HG03378 (cell line): ENCODE measurements around the gene HLCS.

Experiments used
- ATAC-seq: cut with Tn5 transposase; IDR thresholded peaks from one replicate; pipeline ENCODE4 v1.9.1; 2021; ENCODE audit warnings: mild to moderate bottlenecking, moderate library complexity; ENCODE audit not compliant: unreplicated experiment

The HLCS gene

DNA sequence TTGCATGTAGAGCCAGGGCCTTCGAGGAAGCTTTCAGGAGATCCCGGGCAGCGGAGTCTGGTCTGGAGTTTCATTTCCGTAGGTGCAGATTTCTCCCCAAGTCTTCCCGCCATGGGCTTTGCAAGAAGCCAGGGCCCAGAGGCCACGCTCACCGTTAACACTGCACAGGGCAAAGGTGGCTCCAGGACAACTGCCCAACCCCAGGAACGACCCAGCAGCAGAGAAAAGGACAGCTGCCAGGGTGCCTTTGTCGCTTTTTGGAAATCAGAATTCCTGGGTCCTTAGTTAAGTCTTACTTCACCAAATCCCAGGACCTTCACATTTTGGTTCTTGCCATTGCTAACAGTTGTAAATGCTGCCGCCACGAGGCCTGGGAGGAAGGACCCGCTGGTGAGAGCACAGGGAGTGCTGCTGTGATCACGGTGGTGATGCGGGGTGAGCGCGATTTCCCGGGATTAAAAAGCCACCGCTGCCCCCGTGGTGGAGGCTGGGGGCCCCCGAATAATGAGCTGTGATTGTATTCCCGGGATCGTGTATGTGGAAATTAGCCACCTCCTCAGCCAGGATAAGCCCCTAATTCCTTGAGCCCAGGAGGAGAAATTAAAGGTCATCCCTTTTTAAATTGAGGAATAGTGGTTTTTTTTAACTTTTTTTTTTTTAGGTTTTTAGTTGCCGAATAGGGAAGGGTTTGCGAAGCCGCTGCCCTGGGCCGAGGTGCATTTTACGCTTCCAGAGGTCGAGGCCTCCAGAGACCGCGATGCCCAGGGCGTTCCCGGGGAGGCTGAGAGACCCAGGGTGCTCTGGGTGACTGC, 259.3 kb downstream of the HLCS start:
- ATAC-seq: no peak

DNA sequence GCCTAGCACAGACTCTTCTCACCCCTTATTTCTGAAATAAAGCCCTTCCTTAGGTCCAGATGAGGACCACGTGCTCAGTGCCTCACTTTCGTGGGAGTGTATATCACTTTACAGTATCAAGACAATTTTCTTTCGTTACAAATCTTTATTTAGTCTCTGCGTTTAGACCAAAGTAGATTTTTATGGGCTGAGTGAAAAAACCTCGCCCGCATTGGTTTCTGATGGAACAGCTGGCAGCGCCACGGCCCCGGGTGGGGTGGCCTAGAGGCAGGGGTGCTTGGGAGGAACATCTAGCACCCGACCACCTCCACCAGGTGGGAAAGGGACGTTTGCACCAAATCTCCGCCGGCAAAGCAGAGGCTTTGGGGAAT, 260.0 kb downstream of the HLCS start:
- no peak for ATAC-seq

DNA sequence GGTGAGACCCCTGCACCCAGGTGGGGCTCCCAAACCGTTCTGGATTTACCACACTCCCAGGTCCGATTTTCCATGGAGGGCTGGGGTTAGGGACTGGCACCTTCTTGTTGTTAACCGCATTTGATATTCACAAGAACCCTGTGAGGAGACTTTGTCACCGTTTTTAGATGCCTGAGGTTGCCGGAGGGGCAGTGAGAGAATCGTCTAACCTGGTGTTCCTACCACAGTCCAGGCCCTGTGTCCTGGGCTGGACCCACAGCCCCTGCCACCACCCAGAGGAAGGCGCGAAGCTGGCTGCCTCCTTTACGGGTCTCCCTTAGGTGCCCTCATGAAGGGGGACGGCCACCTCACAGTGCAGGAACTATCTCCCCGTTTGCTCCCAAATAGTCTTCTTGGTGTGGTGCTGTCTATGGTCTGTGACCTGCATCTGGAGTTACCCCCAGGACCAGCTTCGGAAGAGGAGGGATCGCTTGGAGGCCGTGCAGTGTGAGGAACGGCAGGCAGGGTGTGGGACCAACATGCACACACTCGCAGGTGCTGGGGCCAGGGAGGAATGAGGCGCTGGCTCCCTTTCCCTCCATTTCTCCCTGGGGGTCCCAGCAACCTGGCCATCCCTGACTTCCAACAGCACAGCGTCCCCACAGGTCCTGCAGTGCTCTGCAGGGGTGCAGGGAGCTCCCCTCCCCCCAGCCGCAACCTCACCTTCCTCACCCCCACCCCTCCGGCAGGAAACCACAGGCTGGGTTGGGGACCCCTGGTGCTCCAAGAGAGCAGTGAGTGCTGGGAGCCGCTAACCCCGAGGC, 260.6 kb downstream of the HLCS start:
- ATAC-seq: no peak

DNA sequence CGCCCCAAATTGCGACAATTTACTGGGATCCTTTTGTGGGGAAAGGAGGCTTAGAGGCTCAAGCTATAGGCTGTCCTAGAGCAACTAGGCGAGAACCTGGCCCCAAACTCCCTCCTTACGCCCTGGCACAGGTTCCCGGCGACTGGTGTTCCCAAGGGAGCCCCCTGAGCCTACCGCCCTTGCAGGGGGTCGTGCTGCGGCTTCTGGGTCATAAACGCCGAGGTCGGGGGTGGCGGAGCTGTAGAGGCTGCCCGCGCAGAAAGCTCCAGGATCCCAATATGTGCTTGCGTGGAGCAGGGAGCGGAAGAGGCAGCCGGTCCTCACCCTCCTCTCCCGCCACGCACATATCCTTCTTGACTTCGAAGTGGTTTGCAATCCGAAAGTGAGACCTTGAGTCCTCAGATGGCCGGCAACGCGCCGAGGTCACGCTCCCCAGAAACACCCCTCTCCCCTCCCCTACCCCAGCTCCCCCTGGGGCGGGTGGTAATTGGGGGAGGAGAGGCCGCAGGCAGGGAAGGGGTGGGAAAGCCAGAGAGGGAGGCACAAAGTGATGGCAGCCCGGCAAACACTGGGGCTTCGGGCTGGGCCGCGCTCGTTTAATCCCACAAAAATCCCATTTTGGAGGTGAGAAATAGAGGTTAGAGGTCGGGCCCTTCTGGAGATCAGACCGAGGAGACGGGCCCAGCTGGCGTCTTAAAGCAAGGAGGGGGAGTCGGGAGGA, 261.4 kb downstream of the HLCS start:
- ATAC-seq: no peak

DNA sequence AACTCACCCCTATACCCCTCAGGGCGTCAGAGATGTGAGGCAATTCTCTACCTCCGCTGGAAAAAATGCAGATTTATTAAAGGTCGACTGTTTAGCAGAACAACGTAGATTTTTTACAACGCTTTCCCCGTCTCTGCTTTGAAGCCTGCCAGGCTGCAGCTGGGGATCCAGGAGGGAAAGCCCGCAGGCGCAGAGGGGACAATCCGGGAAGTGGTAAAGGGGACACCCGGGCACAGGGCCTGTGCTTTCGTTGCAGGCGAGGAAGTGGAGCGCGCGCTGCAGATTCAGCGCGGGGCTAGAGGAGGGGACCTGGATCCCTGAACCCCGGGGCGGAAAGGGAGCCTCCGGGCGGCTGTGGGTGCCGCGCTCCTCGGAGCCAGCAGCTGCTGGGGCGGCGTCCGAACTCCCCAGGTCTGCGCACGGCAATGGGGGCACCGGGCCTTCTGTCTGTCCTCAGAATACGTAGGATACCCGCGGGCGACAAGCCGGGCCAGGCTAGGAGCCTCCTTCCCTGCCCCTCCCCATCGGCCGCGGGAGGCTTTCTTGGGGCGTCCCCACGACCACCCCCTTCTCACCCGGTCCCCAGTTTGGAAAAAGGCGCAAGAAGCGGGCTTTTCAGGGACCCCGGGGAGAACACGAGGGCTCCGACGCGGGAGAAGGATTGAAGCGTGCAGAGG, 262.1 kb downstream of the HLCS start:
- no peak for ATAC-seq

DNA sequence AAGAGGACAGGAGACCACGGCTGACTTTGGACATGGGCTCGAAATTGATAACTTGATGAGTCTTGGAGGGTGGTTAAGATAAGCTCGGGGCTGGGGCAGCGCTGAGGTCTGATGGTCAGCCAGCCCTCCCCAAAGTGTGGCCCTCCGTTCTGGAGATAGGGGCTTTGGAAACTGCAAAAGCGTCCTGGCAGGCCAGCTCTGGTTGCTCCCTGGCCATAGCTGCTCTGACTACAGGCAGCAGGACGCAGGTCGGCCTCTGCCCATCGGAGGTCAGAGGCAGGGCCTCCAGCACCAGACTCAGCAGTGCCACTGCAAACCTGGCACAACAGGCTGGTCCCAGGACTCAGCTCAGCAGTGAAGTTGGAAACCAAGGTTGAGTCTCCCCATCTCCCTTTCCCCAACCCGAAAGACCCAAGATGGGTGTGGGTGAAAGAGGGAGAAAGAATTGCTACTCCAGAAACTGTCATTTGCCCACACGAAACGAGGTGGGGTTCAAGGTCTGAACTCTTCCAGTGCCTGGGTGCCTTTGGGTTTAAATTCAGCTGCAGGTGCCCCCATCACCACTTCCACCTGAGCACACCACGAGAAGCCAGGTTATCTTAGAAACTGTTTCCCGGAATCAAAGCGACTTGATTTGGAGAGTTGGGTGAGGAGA, 262.7 kb downstream of the HLCS start:
- ATAC-seq: no peak

DNA sequence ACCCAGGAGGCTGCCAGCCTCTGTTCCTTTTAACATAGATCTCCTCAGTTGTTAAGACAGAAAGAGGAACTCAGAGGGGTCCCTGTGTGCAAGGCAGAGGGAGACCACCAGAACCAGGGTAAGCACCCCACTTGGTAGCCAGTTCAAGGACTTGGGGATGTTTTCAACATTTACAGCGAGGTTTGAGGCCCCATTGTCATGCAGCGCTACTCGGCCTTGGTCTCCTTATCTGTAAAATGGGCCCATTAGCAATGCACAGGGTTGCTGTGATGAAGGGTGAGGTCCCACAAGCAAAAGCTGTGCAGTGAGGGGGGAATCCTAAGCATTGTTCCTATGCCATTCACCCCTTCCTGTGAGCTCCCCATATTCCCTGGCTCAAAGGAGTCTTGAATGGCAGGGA, 263.3 kb downstream of the HLCS start:
- no peak for ATAC-seq

DNA sequence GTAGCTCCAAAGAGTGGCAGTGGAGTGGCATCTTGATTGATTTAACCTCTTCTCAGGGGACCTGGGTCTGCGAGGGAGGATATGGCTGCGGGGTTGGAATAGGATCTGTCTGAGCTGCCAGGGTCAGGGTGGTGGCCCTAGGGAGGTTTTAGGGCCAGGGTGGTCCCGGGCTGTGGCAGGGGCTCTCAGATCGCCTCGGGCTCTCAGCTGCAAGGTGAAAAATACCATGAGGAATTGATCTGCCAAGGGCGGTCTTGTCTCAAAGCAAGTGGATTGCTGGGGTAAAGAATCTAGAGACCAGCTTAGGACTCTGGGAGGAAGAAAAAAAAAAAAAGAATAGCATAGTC, 263.9 kb downstream of the HLCS start:
- no peak for ATAC-seq

DNA sequence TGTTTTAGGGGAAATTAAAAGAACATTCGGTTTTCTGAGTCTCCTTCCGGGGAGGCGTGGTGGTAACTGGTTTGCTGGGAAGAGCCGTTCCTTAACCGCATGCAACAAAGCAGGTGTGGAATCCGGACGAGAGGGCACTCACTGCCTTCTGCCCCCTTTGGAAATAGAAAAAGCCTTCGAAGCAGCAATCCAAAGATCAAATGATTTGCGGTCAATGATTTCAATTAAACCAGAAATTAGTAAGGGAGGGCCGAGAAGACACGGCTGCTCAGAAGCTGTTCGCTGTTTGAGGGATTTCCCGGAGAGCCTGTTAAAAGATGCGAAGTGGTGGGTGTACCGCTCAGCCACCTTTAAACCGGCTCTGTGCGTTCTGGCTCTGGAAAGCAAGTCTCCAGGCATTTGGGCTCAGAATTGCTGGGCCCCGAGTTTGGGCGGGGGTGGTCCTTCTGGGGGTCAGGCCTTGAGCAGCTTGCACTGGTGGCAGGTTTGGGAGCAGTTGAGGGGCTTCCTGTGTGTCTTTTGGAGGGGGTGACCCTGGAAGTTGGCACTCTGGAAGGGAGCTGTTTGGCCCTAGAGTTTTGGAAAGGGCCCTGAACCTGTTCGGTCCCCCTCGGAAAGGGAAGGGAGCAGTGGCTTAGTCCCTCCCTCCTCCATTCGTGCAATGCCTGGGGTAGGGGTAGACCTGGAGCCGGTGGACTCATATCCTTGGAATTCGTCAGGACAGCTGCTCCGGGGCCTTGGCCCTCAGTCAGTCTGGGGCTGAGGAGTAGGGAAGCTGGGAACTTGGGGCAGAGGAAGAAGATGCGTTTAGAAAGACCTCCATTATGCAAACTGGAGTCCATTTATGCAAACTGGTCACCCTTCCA, 264.5 kb downstream of the HLCS start:
- ATAC-seq: no peak

DNA sequence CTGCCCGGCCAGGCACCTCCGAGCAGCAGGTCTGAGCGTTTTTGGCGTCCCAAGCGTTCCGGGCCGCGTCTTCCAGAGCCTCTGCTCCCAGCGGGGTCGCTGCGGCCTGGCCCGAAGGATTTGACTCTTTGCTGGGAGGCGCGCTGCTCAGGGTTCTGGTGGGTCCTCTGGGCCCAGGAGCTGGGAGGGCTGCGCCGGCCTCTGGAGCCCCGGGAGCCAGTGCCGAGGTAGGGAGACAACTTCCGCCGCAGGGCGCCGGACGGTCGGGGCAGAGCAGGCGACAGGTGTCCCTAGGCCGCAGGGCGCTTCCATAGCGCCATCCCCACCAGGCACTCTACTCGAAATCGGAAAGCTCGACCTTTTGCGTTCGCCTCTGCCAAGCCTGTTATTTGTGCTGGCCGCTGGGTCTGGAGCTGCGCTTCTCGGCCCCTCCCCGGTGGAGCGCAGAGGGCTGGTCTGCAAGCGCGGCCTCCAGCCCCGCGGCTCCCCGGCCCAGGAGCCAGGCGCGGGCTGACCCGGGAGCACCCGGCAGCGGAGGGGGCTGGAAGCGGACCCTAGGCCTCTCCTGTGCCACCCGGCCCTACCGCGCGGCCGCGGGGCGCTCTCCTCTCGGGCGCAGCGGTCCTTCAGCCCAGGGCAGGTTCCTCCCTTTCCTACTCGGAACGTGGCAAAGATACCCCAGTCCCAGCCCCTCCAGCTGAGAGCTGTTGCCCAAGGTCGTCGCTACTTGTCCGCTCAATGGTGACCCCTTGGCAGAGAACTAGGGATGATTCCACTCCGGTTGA, 265.3 kb downstream of the HLCS start:
- no peak for ATAC-seq
